Natural killer cell (primary cell): Measurements from ENCODE around the gene TBCB. TPM values are rescaled to one million over a fixed set of nuclear protein-coding genes. Genes with fewer than 3 reads are reported as not detected.

Source experiments
- ATAC-seq, 3 donors: fragments of 150-1000 bp in 2 of 3; fragments of 200-7000 bp in 1 of 3; cut with Tn5 transposase; 1 replicate in 1 of 3; 2 replicates in 2 of 3; pipeline ENCODE4 v1.10.0; 2021; ENCODE audit warnings: mild to moderate bottlenecking in 2 of 3, moderate library complexity in 2 of 3
- DNase-seq, 2 donors: peaks; one replicate each; pipeline versions ENCODE4 v3.0.0 to v3.0.0-alpha.2; 2013 to 2021; ENCODE audit warnings: mixed read lengths in 1 of 2
- H3K27ac ChIP-seq: one replicate; pipeline ENCODE4 v1.5.1; 2013; ENCODE audit warnings: mild to moderate bottlenecking, low read length
- H3K27me3 ChIP-seq: one replicate; pipeline ENCODE4 v1.6.1; 2013; ENCODE audit warnings: low read length; ENCODE audit not compliant: control insufficient read depth, insufficient read depth
- H3K36me3 ChIP-seq: one replicate; pipeline ENCODE4 v1.6.1; 2013; ENCODE audit warnings: low read length; ENCODE audit not compliant: control insufficient read depth, insufficient read depth
- H3K4me1 ChIP-seq: one replicate; pipeline ENCODE4 v1.6.1; 2013; ENCODE audit warnings: low read length; ENCODE audit not compliant: control insufficient read depth, insufficient read depth
- H3K4me3 ChIP-seq: one replicate; pipeline ENCODE4 v1.5.1; 2013; ENCODE audit warnings: low read length
- H3K9me3 ChIP-seq: one replicate; pipeline ENCODE4 v1.6.1; 2013; ENCODE audit warnings: low read length; ENCODE audit not compliant: control insufficient read depth, insufficient read depth
- H3K27ac Mint-ChIP-seq, 2 donors: one replicate each; pipeline ENCODE4 v1.8.0; 2022; ENCODE audit warnings: mild to moderate bottlenecking in 2 of 2, mixed read lengths in 2 of 2, moderate library complexity in 1 of 2
- H3K27me3 Mint-ChIP-seq, 2 donors: one replicate each; pipeline ENCODE4 v1.8.0; 2022; ENCODE audit warnings: low read depth in 2 of 2, mixed read lengths in 2 of 2
- H3K36me3 Mint-ChIP-seq: one replicate; pipeline ENCODE4 v1.8.0; 2022; ENCODE audit warnings: mixed read lengths
- H3K4me1 Mint-ChIP-seq, 2 donors: one replicate each; pipeline ENCODE4 v1.8.0; 2022; ENCODE audit warnings: mixed read lengths in 2 of 2
- H3K4me3 Mint-ChIP-seq: one replicate; pipeline ENCODE4 v1.8.0; 2022; ENCODE audit warnings: mild to moderate bottlenecking, moderate library complexity, mixed read lengths
- H3K9me3 Mint-ChIP-seq, 2 donors: one replicate each; pipeline ENCODE4 v1.8.0; 2022; ENCODE audit warnings: mixed read lengths in 2 of 2
- CTCF ChIP-seq: fragments of 200-600 bp; IDR thresholded peaks from one replicate; pipeline ENCODE4 v1.8.0; 2022; ENCODE audit warnings: antibody characterized with exemption
- WGBS: methylation state at CpG from one replicate; pipeline ENCODE4 v1.1.7; 2013; ENCODE audit warnings: missing lambda C conversion rate; ENCODE audit not compliant: insufficient coverage; 5-methylcytosine and 5-hydroxymethylcytosine counted together
- intact Hi-C: fragments of 100-400 bp; cut with micrococcal nuclease; formaldehyde crosslinking; loops from one replicate; pipeline ENCODE4 v1.14.2; 2022
- total RNA-seq, 4 donors: library from RNA; stranded (reverse); fragments of 120-200 nt in 1 of 4; gene quantifications; one replicate each; pipeline versions ENCODE4 v1.2.3 to v1.2.4, GENCODE V29; 2013 to 2022

Gene TBCB
- total RNA-seq, 3 donors from 2014 or later (not counting 1 experiment from before 2014, with no cell fraction given): 153 to 180 (median 175) TPM

- Mint-ChIP-seq H3K4me3 (no peak overlapping the region), H3K9me3 (no peaks in the 10 kb centered on the region), H3K27me3 (no peaks in the 10 kb centered on the region), H3K27ac (no peak overlapping the region), H3K36me3 (no peaks in the 10 kb centered on the region), H3K4me1 (no peaks in the 10 kb centered on the region)
- H3K4me1 ChIP-seq: no peaks in the 10 kb centered on the region
- TF ChIP-seq CTCF: no peak
- no peak overlapping the region for H3K27ac ChIP-seq
- H3K27me3 ChIP-seq: no peaks in the 10 kb centered on the region
- intact Hi-C loops: no loop called here
- WGBS: 97% methylated on average over 19 of the region's 19 CpGs
- no peak overlapping the region for H3K4me3 ChIP-seq
- no peak for ATAC-seq
- no peaks in the 10 kb centered on the region for H3K9me3 ChIP-seq
- H3K36me3 ChIP-seq: no peaks in the 10 kb centered on the region
- no peak for DNase-seq
Measured at GRCh38 chr19:36099166-36099785, 16.0 kb upstream of the TBCB start.

DNA sequence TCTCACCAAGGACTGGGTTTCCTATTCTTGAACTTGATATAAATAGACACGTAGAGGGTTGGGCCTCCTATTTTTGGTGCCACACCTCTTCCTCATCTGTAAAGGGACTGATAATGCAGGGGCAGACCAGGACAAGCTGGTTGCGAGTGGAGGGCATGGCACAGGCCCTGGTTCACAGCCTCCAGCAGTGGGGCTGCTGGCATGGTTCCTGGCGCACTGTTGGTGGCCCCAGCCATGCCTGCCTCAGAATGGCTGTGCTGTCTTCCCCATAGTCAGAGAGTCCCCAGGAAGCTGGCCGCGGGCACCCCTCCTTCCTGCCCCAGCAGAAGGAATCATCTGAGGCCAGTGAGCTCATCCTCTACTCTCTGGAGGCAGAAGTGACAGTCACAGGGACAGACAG lies 14.8 kb upstream of the TBCB start:
- no peak for TF ChIP-seq CTCF
- Histone ChIP-seq H3K4me3 (no peak overlapping the region), H3K9me3 (no peaks in the 10 kb centered on the region), H3K4me1 (no peaks in the 10 kb centered on the region), H3K27ac (no peak overlapping the region), H3K27me3 (no peaks in the 10 kb centered on the region), H3K36me3 (no peaks in the 10 kb centered on the region)
- no peaks in the 10 kb centered on the region for H3K9me3 Mint-ChIP-seq
- no peak overlapping the region for H3K27ac Mint-ChIP-seq
- no peak overlapping the region for H3K4me3 Mint-ChIP-seq
- H3K4me1 Mint-ChIP-seq: no peaks in the 10 kb centered on the region
- ATAC-seq: no peak
- intact Hi-C loops: no loop called here
- H3K27me3 Mint-ChIP-seq: no peaks in the 10 kb centered on the region
- 89% methylated on average over 5 of the region's 5 CpGs for WGBS
- H3K36me3 Mint-ChIP-seq: no peaks in the 10 kb centered on the region
- DNase-seq: no peak

DNA sequence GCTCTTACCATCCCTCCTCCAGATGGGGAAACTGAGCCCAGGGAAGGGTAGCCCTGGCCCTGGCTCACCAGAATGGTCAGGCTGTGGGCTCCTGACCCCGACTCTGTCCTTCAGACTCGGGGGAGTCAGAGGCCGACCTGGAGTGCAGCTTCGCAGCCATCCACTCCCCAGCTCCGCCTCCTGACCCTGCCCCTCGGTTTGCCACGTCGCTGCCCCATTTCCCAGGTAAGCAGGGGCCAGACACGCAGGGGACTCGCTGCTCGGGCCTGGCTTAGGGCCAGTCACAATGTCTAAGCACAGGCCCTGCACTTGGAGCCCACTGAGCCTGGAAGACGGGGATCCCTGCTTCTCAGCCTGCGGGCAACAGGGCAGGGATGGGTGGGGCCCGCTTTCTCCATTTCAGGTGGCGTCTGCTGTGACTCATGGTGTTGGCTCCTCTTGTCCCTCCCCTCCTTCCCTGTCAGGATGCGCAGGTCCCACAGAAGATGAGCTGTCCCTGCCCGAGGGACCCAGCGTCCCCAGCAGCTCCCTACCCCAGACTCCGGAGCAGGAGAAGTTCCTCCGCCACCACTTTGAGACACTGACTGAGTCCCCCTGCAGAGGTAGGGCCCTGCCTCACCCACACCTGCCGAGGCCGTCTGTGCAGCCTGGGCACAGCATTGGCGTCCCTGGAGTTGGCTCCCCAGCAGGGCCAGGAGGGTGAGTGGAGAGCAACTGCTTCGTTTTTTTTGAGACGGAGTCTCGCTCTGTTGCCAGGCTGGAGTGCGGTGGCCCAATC lies 13.5 kb upstream of the TBCB start:
- no peak overlapping the region for H3K27ac Mint-ChIP-seq
- TF ChIP-seq CTCF: no peak
- no peaks in the 10 kb centered on the region for H3K27me3 Mint-ChIP-seq
- no peaks in the 10 kb centered on the region for H3K27me3 ChIP-seq
- intact Hi-C loops: no loop called here
- H3K9me3 ChIP-seq: no peaks in the 10 kb centered on the region
- 95% methylated on average over 27 of the region's 27 CpGs for whole genome bisulfite sequencing
- no peaks in the 10 kb centered on the region for H3K9me3 Mint-ChIP-seq
- ATAC-seq (no peak), DNase-seq (no peak)
- H3K36me3 Mint-ChIP-seq: no peaks in the 10 kb centered on the region
- H3K4me3 ChIP-seq: no peak overlapping the region
- H3K4me1 ChIP-seq: no peaks in the 10 kb centered on the region
- no peaks in the 10 kb centered on the region for H3K36me3 ChIP-seq
- H3K27ac ChIP-seq: no peak overlapping the region
- H3K4me3 Mint-ChIP-seq: no peak overlapping the region
- no peaks in the 10 kb centered on the region for H3K4me1 Mint-ChIP-seq
